Type B pancreatic cell (in vitro differentiated cells): ENCODE results near the gene VASN. TPM values are rescaled to one million over a fixed set of nuclear protein-coding genes. Genes with fewer than 3 reads are reported as not detected.

ENCODE experiments used
- DNase-seq: peaks from one replicate; pipeline ENCODE4 v3.0.0; 2021; ENCODE audit warnings: mixed read lengths; ENCODE audit not compliant: unreplicated experiment; ENCODE audit errors: extremely low spot score
- H3K27ac Mint-ChIP-seq: 2 replicates; pipeline ENCODE4 v1.8.0; 2021; ENCODE audit warnings: mild to moderate bottlenecking, mixed read lengths
- H3K27me3 Mint-ChIP-seq: 2 replicates; pipeline ENCODE4 v1.8.0; 2021; ENCODE audit warnings: mixed read lengths
- H3K36me3 Mint-ChIP-seq: 2 replicates; pipeline ENCODE4 v1.8.0; 2021; ENCODE audit warnings: mixed read lengths
- H3K4me1 Mint-ChIP-seq: one replicate; pipeline ENCODE4 v1.8.0; 2021; ENCODE audit warnings: mixed read lengths; ENCODE audit not compliant: unreplicated experiment
- H3K4me3 Mint-ChIP-seq: 2 replicates; pipeline ENCODE4 v1.8.0; 2021; ENCODE audit warnings: mild to moderate bottlenecking, mixed read lengths
- H3K9me3 Mint-ChIP-seq: 2 replicates; pipeline ENCODE4 v1.8.0; 2021; ENCODE audit warnings: mixed read lengths
- CTCF ChIP-seq: fragments of 200-600 bp; sonication (generic); conservative IDR thresholded peaks from 2 replicates; pipeline ENCODE4 v1.5.0; 2021; ENCODE audit warnings: antibody characterized with exemption, mild to moderate bottlenecking
- total RNA-seq: library from RNA; stranded (reverse); gene quantifications from 2 replicates; pipeline ENCODE4 v1.2.1, GENCODE V29; 2021; ENCODE audit warnings: low replicate concordance

Gene VASN
- total RNA-seq, 1 donor from 2014 or later: 29.0 TPM

GRCh38 chr16:4344983-4345835 lies 26.4 kb upstream of the VASN start:
- Mint-ChIP-seq H3K9me3 (no peaks in the 10 kb centered on the region), H3K27me3 (peaks cover 2% of the 10 kb centered on the region), H3K36me3 (no peaks in the 10 kb centered on the region), H3K27ac (peak overlapping the region; percentile 78), H3K4me1 (peaks cover 12% of the 10 kb centered on the region), H3K4me3 (peak overlapping the region; percentile 45)
- DNase-seq: no peak
- no peak for TF ChIP-seq CTCF

DNA sequence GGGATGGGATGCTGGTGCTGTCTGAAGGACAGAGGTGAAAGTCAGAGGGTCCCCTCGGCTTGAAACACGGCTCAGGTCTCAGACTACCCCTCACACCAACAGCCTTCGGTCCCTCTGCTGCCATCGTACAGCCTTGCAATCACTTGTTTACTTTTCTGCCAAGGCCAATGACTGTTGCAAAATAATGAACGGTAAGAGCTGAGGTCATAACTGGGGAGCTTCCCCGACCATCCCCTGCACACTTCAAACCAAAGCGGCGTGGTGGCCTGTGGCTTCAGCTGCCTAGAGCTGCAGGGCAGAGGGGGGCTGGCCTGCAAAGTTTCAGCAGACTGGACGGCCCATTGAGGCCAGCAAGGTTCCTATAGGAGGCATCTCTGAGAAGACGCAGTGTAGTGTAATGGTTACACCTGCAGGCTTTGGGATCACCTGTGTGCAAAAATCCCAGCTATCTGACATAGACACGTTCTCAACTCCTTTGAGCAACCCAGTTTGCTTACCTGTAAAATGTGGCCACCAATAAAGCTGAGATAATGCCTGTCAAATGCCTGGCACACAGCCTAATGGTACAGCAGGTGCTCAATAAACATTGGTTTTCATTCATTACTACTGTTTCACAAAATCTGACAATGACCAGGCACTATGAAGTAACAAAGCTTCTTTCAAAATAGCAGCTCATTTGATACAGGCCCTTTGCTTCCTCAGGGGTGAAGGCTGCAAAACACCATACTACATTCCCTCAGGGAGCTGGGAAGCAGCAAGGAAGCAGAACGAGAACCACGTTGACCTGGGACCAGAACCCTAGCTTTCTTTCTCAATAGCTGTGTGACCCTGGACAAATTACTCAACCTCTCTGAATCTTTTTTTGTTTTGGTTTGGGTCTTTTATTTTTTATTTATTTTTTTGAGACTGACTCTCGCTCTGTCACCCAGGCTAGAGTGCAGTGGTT lies 25.5 kb upstream of the VASN start:
- peak overlapping the region; percentile 36 for H3K27ac Mint-ChIP-seq
- no peaks in the 10 kb centered on the region for H3K36me3 Mint-ChIP-seq

GRCh38 chr16:4347010-4347409 lies 24.6 kb upstream of the VASN start:
- DNase-seq: no peak
- TF ChIP-seq CTCF: no peak
- Mint-ChIP-seq H3K4me1 (peaks cover 20% of the 10 kb centered on the region), H3K36me3 (no peaks in the 10 kb centered on the region), H3K27me3 (peaks cover 2% of the 10 kb centered on the region), H3K4me3 (no peak overlapping the region), H3K9me3 (no peaks in the 10 kb centered on the region), H3K27ac (peak overlapping the region; percentile 62)

More for the DNA sequence above, 25.5 kb upstream of the VASN start:
- Mint-ChIP-seq H3K4me1 (peaks cover 12% of the 10 kb centered on the region), H3K27me3 (peaks cover 2% of the 10 kb centered on the region), H3K9me3 (no peaks in the 10 kb centered on the region), H3K4me3 (no peak overlapping the region)
- no peak for DNase-seq
- no peak for TF ChIP-seq CTCF

DNA sequence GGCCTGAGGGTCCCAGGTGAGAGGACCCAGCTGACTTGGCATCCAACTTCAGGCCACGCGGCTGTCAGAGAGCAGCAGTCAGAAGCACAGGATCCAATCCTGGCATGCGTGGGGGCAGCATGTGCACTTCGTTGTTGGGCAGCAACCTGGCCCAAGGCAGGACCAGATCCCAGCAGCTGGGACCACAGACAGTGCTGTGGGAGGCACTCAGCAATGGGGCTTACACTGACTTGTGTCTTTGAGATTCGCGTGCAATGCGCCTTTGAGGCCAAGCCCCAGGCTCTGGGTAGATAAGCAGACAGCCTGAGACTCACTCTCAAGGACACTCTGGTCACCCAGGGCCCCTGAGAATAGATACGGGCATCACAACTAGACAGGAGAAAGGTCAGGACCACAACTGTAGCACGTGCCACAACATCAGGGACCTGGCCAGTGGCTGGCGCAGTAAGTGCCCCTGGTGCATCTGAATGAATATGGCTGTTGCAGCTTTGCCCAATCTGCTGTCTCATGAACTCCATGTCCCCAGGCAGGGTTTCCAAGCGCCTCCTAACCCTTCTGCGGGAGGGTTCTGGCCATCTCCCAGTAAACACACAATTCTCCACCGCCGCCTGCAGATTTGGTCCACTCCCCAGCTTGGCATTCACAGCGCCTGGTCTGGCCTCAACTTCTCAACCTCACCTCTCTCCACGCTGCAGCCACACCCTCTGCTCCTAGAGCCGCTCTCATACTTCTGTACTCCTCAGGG lies 23.7 kb upstream of the VASN start:
- Mint-ChIP-seq H3K4me3 (peak overlapping the region; percentile 64), H3K27ac (peak overlapping the region; percentile 57), H3K4me1 (peaks cover 20% of the 10 kb centered on the region), H3K9me3 (no peaks in the 10 kb centered on the region), H3K36me3 (no peaks in the 10 kb centered on the region), H3K27me3 (peaks cover 2% of the 10 kb centered on the region)
- no peak for TF ChIP-seq CTCF
- DNase-seq: no peak

- no peaks in the 10 kb centered on the region for H3K36me3 Mint-ChIP-seq
- no peak for DNase-seq
- no peak overlapping the region for H3K27ac Mint-ChIP-seq
- peaks cover 16% of the 10 kb centered on the region for H3K4me1 Mint-ChIP-seq
- no peaks in the 10 kb centered on the region for H3K27me3 Mint-ChIP-seq
- TF ChIP-seq CTCF: no peak
- no peak overlapping the region for H3K4me3 Mint-ChIP-seq
- no peaks in the 10 kb centered on the region for H3K9me3 Mint-ChIP-seq
Measured at GRCh38 chr16:4349332-4349731, 22.3 kb upstream of the VASN start.
